GM19455 (cell line): ENCODE data around the gene PTGIS.

Experiments used
- ATAC-seq: cut with Tn5 transposase; IDR thresholded peaks from one replicate; pipeline ENCODE4 v1.9.1; 2021; ENCODE audit not compliant: unreplicated experiment

The PTGIS gene

GRCh38 chr20:49501917-49502316 is 66.0 kb downstream of the PTGIS start:
- no peak for ATAC-seq

GRCh38 chr20:49497398-49497669 is 70.6 kb downstream of the PTGIS start:
- no peak for ATAC-seq

- no peak for ATAC-seq
These were observed 71.2 kb downstream of the PTGIS start for GRCh38 chr20:49496553-49497397.

- ATAC-seq: no peak
These were observed 71.9 kb downstream of the PTGIS start for GRCh38 chr20:49496043-49496442.

- ATAC-seq: no peak
These were observed 77.2 kb downstream of the PTGIS start for GRCh38 chr20:49490689-49491088.

GRCh38 chr20:49489688-49490087 is 78.2 kb downstream of the PTGIS start:
- ATAC-seq: no peak

- ATAC-seq: no peak
These were observed 81.9 kb downstream of the PTGIS start for GRCh38 chr20:49486064-49486463.

GRCh38 chr20:49485563-49485962 is 82.4 kb downstream of the PTGIS start:
- ATAC-seq: no peak

GRCh38 chr20:49484180-49485140 is 83.5 kb downstream of the PTGIS start:
- ATAC-seq: no peak

- ATAC-seq: no peak
These were observed 84.2 kb downstream of the PTGIS start for GRCh38 chr20:49483696-49484123.

- ATAC-seq: no peak
These were observed 84.8 kb downstream of the PTGIS start for GRCh38 chr20:49483018-49483695.

- ATAC-seq: no peak
These were observed 85.3 kb downstream of the PTGIS start, which contains the start of gene KCNB1 for GRCh38 chr20:49482621-49483017. Gene KCNB1, minus strand, starts transcription at chr20:49482668. Its CDS starts 188 bp downstream, at chr20:49482480.

GRCh38 chr20:49482173-49482572 is 85.8 kb downstream of the PTGIS start:
- ATAC-seq: no peak

GRCh38 chr20:49481116-49481515 is 86.8 kb downstream of the PTGIS start:
- no peak for ATAC-seq

- ATAC-seq: no peak
These were observed 87.7 kb downstream of the PTGIS start for GRCh38 chr20:49480236-49480635.

GRCh38 chr20:49479785-49480184 is 88.2 kb downstream of the PTGIS start:
- ATAC-seq: no peak

GRCh38 chr20:49478754-49479689 is 88.9 kb downstream of the PTGIS start:
- no peak for ATAC-seq

- no peak for ATAC-seq
These were observed 89.7 kb downstream of the PTGIS start for GRCh38 chr20:49478266-49478665.

- no peak for ATAC-seq
These were observed 90.7 kb downstream of the PTGIS start for GRCh38 chr20:49477200-49477599.

GRCh38 chr20:49476016-49476355 is 92.0 kb downstream of the PTGIS start:
- ATAC-seq: no peak
